Suprapubic skin (tissue), 4 donors: ENCODE results near the gene GPI. TPM values are rescaled to one million over a fixed set of nuclear protein-coding genes. Genes with fewer than 3 reads are reported as not detected.
A peak's percentile ranks its signal among the peaks of the same experiment; 100 is the strongest.

Experiments
- DNase-seq, 2 donors: peaks; one replicate each; pipeline ENCODE4 v3.0.0-alpha.2; 2019; ENCODE audit warnings: low spot score in 2 of 2
- H3K27ac ChIP-seq: fragments of 200-600 bp; sonication (generic); one replicate; pipeline ENCODE4 v1.5.1; 2019
- H3K27me3 ChIP-seq: fragments of 200-600 bp; sonication (generic); one replicate; pipeline ENCODE4 v1.5.1; 2019
- H3K36me3 ChIP-seq: fragments of 200-600 bp; sonication (generic); one replicate; pipeline ENCODE4 v1.5.1; 2019
- H3K4me1 ChIP-seq: fragments of 200-600 bp; sonication (generic); one replicate; pipeline ENCODE4 v1.5.1; 2019
- H3K4me3 ChIP-seq: fragments of 200-600 bp; sonication (generic); one replicate; pipeline ENCODE4 v1.5.1; 2019; ENCODE audit warnings: mild to moderate bottlenecking
- H3K9me3 ChIP-seq: fragments of 200-600 bp; sonication (generic); one replicate; pipeline ENCODE4 v1.5.1; 2019
- EP300 ChIP-seq: sonication (generic); formaldehyde crosslinking; IDR thresholded peaks from one replicate; pipeline ENCODE4 v1.6.1; 2017; ENCODE audit warnings: antibody characterized with exemption
- POLR2A ChIP-seq, 2 donors: fragments of 450-650 bp; IDR thresholded peaks; one replicate each; pipeline ENCODE4 v1.6.1; 2017; ENCODE audit warnings: antibody characterized with exemption in 2 of 2, mild to moderate bottlenecking in 2 of 2, moderate library complexity in 2 of 2
- POLR2AphosphoS5 ChIP-seq, 3 donors: sonication (generic); formaldehyde crosslinking; IDR thresholded peaks; one replicate each; pipeline ENCODE4 v1.6.1; 2017; ENCODE audit warnings: antibody characterized with exemption in 3 of 3
- WGBS: methylation state at CpG from one replicate; pipeline ENCODE4 v1.1.5; 2018; 5-methylcytosine and 5-hydroxymethylcytosine counted together
- total RNA-seq, 4 donors: library from RNA; depleted of rRNA; stranded (reverse); fragments of >200 nt; gene quantifications; one replicate each; pipeline ENCODE4 v1.1.0, GENCODE V29; 2016
- TF ChIP-seq, protein P1 (sequence below), 2 donors: fragments of 200-600 bp in 1 of 2; fragments of 450-650 bp in 1 of 2; sonication (generic) in 1 of 2; IDR thresholded peaks; one replicate each; pipeline ENCODE4 v1.5.1; 2016 to 2019; ENCODE audit warnings: antibody characterized with exemption in 2 of 2, mild to moderate bottlenecking in 1 of 2, moderate library complexity in 1 of 2

GPI gene
- total RNA-seq, 4 donors from 2014 or later: 75.8 to 219 (median 180) TPM

DNA sequence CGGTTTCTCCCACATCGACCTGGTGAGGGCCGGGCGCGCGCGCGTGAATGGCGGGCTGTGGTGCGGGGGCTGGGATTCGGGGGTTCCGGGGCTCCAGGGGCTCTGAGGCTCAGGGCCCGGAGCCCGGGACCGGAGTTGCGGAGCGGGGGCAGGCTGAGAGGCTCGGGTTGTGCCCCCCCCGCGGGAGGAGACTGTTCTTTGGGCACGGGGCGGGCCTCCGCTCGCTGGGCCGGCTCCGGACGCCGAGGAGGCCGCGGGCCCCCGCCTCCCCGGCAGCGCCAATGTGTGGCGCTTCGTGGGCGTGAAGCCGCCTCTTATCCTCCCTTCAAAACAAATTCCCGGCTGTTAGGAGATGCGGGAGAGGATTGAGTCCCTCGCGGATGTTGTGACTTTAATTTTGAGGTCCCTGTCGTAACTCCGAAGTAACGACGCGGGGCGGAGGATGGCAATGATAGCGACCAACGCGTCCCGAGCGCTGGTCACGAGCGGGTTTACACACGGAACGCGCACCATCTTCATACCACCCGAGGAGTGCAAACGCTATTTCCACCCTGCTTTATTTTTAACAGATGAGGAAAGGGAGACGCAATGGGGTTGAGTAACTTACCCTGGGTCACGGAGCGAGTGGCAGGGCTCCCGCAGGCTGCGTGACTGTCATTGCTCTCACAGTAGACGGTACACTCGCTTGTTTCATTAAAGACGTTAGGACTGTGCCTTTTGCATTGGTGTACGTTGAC is 63.7 kb downstream of the GPI start:
- H3K9me3 ChIP-seq: no peaks in the 10 kb centered on the region
- no peak for DNase-seq
- H3K4me1 ChIP-seq: peaks cover 34% of the 10 kb centered on the region

DNA sequence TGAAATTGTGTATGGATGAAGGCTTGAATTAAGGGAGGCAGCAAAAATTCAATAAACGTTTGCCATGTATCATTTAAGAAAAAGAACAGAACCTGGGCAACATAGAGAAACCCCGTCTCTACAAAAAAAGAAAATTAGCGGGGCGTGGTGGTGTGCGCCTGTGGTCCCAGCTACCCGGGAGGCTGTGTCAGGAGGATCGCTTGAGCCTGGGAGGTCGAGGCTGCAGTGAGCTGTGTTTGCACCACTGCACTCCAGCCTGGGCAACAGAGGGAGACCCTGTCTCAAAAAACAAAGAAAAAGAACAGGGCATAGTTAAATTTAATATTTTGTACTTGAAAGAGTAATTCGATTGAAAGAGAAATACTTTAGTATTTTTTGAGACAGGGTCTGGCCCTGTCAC is 64.6 kb downstream of the GPI start:
- WGBS: 69% methylated on average over 9 of the region's 9 CpGs
- TF ChIP-seq POLR2AphosphoS5 (IDR thresholded peaks at IDR 0.05) (no peak), POLR2A (IDR thresholded peaks at IDR 0.05) (no peak), EP300 (no peak)
- TF ChIP-seq, protein P1, sequence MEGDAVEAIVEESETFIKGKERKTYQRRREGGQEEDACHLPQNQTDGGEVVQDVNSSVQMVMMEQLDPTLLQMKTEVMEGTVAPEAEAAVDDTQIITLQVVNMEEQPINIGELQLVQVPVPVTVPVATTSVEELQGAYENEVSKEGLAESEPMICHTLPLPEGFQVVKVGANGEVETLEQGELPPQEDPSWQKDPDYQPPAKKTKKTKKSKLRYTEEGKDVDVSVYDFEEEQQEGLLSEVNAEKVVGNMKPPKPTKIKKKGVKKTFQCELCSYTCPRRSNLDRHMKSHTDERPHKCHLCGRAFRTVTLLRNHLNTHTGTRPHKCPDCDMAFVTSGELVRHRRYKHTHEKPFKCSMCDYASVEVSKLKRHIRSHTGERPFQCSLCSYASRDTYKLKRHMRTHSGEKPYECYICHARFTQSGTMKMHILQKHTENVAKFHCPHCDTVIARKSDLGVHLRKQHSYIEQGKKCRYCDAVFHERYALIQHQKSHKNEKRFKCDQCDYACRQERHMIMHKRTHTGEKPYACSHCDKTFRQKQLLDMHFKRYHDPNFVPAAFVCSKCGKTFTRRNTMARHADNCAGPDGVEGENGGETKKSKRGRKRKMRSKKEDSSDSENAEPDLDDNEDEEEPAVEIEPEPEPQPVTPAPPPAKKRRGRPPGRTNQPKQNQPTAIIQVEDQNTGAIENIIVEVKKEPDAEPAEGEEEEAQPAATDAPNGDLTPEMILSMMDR (IDR thresholded peaks at IDR 0.05): no peak
- Histone ChIP-seq H3K27me3 (no peaks in the 10 kb centered on the region), H3K27ac (peak overlapping the region; percentile 98), H3K9me3 (no peaks in the 10 kb centered on the region), H3K4me3 (peak overlapping the region; percentile 100), H3K4me1 (peaks cover 34% of the 10 kb centered on the region), H3K36me3 (peaks cover 12% of the 10 kb centered on the region)
- no peak for DNase-seq

More for the DNA sequence above, 63.7 kb downstream of the GPI start:
- Histone ChIP-seq H3K27me3 (no peaks in the 10 kb centered on the region), H3K4me3 (peak overlapping the region; percentile 100), H3K36me3 (peaks cover 14% of the 10 kb centered on the region), H3K27ac (peak overlapping the region; percentile 98)
- WGBS: 0% methylated on average over 50 of the region's 68 CpGs
- TF ChIP-seq EP300 (no peak), POLR2A (IDR thresholded peaks at IDR 0.05) (no peak), POLR2AphosphoS5 (IDR thresholded peaks at IDR 0.05) (no peak)
- TF ChIP-seq, protein P1 (IDR thresholded peaks at IDR 0.05): no peak

DNA sequence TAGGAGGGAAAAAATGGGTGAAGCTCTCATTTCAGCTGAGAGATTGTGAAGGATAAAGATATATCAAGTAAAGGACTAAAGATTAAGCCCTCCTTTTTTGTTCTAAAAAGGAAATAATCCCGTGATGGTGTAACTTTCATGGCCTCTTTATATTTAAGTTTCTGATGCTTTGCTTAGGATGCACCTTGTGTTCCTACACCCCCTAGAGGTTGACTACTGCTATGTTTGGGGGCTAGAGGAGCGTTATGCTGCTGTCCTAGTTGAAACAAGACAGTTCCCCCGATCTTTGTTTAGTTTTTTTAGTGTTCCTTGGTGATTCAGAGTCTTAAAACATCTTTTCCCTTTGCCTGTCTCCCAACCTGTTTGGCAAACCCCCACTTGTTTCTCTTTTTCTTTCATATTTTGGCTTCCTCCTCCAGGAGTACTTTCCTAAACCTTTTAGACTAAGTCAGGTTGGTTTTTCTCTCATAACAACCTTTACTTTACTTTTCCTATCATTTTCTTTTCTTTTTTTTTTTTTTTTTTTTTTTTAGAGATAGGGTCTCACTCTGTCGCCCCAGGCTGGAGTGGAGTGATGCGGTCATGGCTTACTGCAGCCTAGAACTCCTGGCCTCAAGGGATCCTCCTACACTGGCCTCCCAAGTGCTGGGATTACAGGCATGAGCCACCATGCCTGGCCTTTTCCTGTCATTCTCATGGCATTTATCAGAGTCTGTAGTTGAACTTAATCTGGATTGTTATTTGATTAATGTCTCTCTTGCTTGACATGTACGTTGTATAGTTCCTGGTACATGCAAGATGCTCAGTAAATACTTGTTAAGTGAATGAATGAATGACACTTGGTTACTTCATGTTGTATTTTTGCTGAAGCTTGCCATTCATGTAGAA is 66.0 kb downstream of the GPI start:
- H3K4me3 ChIP-seq: peak overlapping the region; percentile 100
- no peak for TF ChIP-seq POLR2AphosphoS5 (IDR thresholded peaks at IDR 0.05)
- no peak for TF ChIP-seq POLR2A (IDR thresholded peaks at IDR 0.05)
- no peak for TF ChIP-seq EP300
- TF ChIP-seq, protein P1 (IDR thresholded peaks at IDR 0.05): peak; percentile 15 to 60
- H3K9me3 ChIP-seq: no peaks in the 10 kb centered on the region
- 41% methylated on average over 6 of the region's 6 CpGs for WGBS
- no peaks in the 10 kb centered on the region for H3K27me3 ChIP-seq
- peaks cover 34% of the 10 kb centered on the region for H3K4me1 ChIP-seq
- DNase-seq: no peak
- H3K36me3 ChIP-seq: peaks cover 26% of the 10 kb centered on the region
- H3K27ac ChIP-seq: peak overlapping the region; percentile 10

DNA sequence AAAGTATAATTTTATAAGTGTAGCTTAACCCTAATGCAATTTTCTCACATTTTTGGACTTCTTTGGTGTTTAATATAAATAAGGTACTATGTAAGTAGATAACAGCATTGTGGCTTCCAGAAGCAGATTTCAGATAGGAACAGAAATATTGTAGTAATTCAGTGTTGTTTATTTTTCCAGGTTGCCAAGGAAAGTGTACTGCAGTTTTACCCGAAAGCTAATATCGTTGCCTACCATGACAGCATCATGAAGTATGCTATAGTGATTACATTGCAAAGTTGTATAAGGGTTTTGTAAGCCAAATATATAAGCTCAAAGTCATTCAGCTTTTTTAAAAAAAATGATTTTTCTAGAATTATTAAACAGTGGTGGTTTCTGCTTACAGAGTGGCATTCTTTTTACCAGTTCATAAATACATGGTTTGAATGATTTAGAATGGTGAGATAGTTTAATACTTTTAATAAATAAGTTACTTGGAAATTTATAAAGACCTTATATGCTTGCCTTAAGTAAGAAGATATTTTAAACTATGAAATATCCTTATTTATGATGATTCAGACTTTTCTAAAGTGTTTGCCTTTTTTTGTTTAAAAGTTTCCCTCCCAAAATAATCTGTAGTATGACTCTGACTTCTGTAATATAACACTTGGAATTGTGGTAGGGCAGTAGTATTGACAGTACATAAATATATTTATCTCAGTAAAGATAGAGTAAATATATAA is 66.8 kb downstream of the GPI start:
- H3K4me1 ChIP-seq: peaks cover 35% of the 10 kb centered on the region
- 48% methylated on average over 2 of the region's 2 CpGs for WGBS
- H3K9me3 ChIP-seq: no peaks in the 10 kb centered on the region
- no peak overlapping the region for H3K27ac ChIP-seq
- DNase-seq: no peak
- no peak overlapping the region for H3K4me3 ChIP-seq
- peaks cover 34% of the 10 kb centered on the region for H3K36me3 ChIP-seq
- H3K27me3 ChIP-seq: no peaks in the 10 kb centered on the region
- no peak for TF ChIP-seq EP300
- TF ChIP-seq, protein P1 (IDR thresholded peaks at IDR 0.05): no peak
- TF ChIP-seq POLR2AphosphoS5 (IDR thresholded peaks at IDR 0.05): no peak
- TF ChIP-seq POLR2A (IDR thresholded peaks at IDR 0.05): no peak
